ENCODE results near the gene MYO3B.

Gene MYO3B

GRCh38 chr2:170237572-170238120 lies 59.7 kb downstream of the MYO3B start:
- DNase-seq (ENCODE audit: low read depth in 2 of 2), result no peak

- DNase-seq (ENCODE audit: low read depth in 2 of 2), result no peak
Measured at GRCh38 chr2:170238776-170239175, 60.8 kb downstream of the MYO3B start.

DNA sequence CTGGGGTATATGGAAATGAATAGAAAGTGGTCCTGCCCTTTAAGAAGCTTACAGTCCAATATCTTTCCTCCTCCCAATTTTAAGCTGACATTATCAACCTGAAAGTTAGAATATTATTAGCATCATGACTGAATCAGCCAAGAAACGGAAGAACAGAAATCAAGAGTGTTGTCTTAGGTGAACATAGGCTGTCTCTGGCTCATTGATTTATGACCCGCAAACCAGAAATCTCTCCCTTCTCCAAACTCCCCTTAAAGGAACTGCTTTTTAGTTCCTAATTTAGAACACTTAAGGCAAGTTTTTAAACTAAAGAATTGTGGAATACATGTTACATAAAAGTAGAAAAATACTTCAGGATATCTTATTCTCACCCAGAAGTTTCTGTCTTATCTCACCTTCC lies 62.7 kb downstream of the MYO3B start:
- DNase-seq (ENCODE audit: low read depth in 2 of 2), result no peak

DNA sequence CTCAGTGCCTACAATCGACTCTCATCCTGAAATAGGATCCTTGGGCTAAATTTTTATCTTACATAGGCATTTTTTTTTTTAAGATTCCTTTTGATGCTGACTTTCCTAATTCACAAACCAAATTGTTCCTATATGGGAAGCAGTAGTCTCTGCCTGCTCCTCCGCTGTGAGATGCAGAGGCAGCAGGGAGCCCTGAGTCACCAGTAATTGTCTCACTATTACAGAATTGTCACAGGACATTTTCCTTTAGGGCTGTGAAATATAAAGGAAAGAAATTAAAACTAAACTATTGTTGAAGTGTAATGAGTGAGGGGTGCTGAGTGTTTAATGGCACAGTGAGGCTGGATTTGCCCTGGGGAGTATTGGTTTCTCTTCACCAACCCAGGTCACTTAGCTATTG lies 63.8 kb downstream of the MYO3B start:
- DNase-seq (ENCODE audit: low read depth in 2 of 2), result no peak

DNA sequence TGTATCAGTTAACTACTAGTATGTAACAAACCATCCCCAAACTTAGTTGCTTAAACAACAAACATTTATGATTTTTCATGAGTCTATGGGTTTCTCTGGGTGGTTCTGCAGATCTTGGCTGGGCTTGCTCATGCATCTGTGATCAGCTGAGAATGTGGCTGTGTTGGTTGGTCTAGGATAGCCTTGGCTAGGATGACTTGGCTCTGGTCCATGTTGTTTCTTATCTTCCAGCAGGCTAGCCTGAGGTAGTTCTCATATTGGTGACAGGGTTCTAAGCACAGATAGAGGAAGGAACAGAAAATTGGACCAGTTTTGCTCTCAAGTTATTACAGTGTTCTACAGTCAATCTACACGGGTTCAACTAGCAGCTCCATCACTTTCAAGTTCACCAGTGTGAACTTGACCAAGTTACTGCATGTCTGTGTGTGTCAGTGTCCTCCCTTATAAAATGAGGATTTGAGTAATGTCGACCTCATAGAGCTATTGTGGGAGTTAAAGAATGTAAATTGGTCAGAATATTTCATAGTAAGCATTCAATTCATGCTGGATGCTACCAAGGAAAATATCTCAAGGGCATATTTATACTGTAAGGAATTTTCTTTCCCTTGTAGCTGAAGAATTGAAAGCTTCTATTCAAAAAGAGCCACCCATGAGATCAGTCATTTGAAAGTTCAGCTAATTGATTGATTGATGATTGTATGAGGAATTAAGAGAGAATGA lies 65.3 kb downstream of the MYO3B start:
- no peak for DNase-seq (ENCODE audit: low read depth in 2 of 2)

- DNase-seq (ENCODE audit: low read depth in 2 of 2), result no peak
Measured at GRCh38 chr2:170243898-170244297, 66.0 kb downstream of the MYO3B start.

- DNase-seq (ENCODE audit: low read depth in 2 of 2), result no peak
Measured at GRCh38 chr2:170244555-170244954, 66.6 kb downstream of the MYO3B start.

DNA sequence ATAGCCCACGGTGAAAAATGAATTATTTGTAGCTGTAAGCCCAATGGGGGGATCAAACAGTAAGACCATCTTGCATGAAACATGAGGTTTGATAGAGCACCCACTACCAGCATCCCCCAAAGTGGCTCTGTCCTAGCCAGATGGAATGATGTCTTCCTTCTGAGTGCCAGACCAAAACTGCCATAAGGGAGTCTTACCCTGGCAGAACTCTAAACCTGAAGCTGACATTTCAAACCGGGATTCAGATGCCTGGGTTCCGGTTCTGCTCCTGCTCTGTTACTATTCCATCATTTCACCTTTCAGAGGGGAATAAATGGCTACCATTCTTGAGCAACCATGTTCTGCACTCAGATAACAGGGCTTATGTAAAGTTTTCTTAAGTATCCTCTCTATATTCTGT lies 67.4 kb downstream of the MYO3B start:
- DNase-seq (ENCODE audit: low read depth in 2 of 2), result no peak

DNA sequence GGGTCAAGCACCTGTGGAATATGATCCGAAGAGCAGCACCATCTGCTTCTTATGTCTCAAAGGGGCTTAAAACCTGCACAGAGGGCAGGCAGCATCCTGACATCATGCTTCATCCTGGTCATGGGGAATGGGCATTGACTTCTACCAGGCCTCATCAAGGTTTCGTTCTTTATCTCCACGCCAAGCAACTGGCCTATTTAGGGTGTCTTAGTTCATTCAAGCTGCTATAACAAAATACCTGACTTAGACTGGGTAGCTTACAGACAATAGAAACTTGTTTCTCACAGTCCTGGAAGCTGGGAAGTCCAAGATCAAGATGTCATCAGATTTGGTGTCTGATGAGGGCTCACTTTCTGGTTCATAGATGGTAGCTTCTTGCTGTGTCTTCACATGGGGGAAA lies 69.4 kb downstream of the MYO3B start:
- no peak for DNase-seq (ENCODE audit: low read depth in 2 of 2)

DNA sequence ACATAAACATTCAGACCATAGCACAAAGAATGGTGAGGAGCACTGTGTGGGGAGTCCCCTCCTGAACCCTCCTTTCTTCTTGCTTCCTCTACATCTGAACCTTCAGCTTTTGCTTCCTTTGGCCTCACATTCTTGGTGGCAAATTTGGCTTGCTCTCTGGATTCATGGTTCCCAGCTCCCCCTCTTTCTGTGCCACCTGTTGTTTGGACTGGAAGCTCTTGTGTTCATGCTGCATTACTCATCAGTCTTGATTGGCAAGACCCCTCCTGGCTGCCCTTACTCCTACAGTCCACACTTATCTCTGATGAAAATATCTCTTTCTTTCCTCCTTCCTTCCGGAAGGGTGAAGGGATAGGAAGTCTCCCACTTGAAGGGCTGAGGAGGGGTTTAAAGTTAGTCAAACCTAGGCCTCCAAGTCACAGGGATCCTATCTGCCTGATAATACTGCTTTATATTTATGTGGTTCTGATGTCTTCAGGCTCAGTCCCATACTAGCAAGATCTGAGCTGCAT lies 70.0 kb downstream of the MYO3B start:
- no peak for DNase-seq (ENCODE audit: low read depth in 2 of 2)

- DNase-seq (ENCODE audit: low read depth in 2 of 2), result no peak
Measured at GRCh38 chr2:170248574-170249393, 70.8 kb downstream of the MYO3B start.

DNA sequence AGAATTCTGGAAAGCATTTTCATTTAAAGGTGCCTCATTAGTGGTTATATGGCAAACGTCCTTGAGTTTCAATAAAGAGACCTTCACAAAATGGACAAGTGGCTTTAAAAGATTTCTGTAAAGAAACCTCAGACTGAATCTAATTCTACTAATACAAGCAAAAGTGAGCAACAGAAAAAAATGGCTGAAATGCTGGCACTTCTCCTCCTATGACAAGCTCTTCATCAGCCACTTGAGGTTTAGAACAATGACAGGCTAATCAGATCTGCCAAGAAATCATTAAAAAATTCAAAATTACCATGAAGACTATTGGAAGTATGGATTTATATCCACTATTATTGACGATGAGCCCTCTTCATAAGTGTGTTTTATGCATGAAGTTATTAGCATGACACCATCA lies 71.8 kb downstream of the MYO3B start:
- DNase-seq (ENCODE audit: low read depth in 2 of 2), result no peak

DNA sequence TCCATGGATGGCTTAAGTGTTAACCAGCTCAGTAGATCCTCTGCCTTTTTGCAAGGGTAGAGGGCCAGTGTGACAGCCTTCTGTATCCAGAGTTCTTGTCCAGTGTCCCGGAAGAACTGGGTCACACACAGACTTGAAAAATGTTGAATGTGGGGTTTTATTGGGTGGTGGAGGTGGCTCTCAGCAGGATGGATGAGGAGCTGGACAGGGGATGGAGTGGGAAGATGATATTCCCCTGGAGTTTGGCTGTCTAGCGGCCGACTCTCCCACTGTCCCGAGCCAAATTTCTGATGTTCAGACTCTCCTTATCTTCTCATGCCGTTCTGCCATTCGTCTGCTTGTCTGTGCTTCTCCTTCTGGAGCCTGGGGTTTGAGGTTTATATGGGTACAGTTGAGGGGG lies 72.6 kb downstream of the MYO3B start:
- no peak for DNase-seq (ENCODE audit: low read depth in 2 of 2)

DNA sequence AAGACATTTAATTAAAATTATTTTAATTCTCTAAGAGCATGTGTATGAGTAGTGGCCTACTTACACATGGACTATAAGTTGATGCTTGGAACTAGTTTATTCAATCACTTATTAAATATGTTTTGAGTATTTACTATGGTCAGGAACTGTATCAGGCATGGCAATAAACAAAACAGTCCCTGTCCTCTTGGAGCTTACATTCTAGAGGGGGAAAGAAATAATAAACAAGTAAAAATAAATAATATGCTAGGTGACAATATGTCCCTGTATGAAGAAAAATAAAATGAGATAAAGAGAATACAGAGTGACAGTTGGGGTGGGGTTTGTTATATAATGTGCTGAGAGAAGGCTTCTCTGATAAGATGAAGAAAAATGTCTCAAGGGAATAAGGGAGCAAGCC lies 74.5 kb downstream of the MYO3B start:
- DNase-seq (ENCODE audit: low read depth in 2 of 2), result no peak

DNA sequence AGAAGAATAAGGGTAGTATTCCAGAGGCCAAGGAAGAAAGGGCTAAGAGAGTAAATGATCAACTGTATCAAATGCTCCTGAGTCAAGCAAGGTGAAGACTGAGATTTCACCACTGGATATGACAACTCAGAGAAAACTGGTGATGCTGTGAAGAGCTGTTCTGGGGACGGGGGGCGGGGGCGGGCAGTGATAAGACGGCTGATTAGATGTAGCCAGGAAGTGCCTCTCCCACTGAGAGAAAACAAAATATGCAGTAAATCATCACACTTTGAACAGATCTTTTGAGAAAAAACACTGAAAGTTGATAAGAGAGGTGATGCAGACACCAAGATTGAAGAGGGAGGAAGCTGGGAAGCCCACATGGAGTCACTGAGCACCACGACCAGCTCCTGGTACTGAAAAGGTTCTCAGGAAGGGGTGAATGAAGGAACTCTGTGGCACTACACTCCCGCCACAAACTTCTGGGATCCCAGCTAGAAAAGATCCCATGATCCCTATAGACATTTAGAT lies 75.8 kb downstream of the MYO3B start:
- DNase-seq (ENCODE audit: low read depth in 2 of 2), result no peak

DNA sequence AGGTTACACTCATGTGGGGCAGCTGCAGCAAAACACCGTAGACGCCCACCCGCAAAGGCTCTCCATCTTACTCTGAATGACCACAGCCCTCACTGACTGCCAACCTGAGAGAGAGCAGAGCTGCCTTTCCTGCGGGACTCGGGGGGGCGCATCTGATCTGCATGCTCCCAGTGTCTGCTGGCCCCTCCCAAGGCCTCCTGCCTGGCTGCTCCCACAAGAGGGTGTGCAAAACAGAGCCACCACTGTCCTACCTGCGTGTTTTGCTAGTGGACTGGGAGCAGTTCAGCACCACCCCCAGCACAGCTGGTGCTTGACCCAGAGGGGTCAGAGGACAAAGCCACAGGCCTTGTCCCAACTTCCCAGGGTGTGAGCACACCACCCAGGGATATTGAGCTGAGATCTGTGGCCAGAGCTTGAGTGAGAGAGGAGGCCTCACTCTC lies 76.4 kb downstream of the MYO3B start:
- no peak for DNase-seq (ENCODE audit: low read depth in 2 of 2)

DNA sequence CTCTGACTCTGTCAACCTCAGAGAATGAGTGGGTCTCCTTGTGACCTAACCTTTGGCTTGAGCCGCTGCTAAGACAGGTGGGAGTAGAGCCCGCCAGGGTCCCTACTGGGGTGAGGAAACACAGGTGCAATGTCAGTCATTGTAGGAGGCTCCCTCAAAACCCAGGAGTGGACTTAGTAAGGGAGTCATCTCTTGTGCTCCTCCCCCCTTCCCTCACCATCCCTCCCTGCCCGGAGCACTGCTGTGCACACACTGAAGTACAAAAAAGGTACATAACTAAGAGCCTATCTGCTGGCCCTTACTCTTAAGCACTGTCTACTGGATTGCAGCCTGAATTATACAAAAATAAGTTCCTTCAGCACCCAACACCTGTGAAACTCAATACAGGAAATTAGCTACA lies 77.2 kb downstream of the MYO3B start:
- no peak for DNase-seq (ENCODE audit: low read depth in 2 of 2)

GRCh38 chr2:170255971-170256370 lies 78.0 kb downstream of the MYO3B start:
- DNase-seq (ENCODE audit: low read depth in 2 of 2), result no peak

DNA sequence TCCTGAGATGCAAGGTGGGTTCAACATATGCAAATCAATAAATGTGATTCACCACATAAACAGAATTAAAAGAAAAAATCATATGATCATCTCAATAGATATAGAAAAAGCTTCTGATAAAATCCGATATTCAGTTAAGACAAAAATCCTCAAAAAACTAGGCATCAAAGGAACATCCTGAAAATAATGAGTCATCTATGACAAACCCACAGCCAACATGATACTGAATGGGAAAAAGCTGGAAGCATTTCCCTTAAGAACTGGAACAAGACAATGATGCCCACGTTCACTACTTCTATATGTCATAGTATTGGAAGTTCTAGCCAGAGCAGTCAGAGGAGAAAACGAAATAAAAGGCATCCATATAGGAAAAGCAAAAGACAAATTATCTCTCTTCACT lies 80.4 kb downstream of the MYO3B start:
- DNase-seq (ENCODE audit: low read depth in 2 of 2), result no peak

DNA sequence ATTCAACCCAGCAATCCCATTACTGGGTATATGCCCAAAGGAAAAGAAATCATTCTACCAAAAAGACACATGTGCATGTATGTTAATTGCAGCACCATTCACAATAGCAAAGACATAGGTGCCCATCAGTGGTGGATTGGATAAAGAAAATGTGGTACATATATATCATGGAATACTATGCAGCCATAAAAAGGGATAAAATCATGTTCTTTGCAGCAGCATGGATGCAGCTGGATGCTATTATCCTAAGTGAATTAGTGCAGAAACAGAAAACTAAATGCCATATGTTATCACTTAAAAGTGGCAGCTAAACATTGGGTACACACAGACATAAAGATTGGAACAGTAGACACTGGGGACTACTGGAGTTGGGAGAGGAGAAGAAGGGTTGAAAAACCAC lies 82.2 kb downstream of the MYO3B start:
- DNase-seq (ENCODE audit: low read depth in 2 of 2), result no peak

- DNase-seq (ENCODE audit: low read depth in 2 of 2), result no peak
Measured at GRCh38 chr2:170261566-170261965, 83.6 kb downstream of the MYO3B start.

- DNase-seq (ENCODE audit: low read depth in 2 of 2), result no peak
Measured at GRCh38 chr2:170262343-170262742, 84.4 kb downstream of the MYO3B start.

- no peak for DNase-seq (ENCODE audit: low read depth in 2 of 2)
Measured at GRCh38 chr2:170262806-170263205, 84.9 kb downstream of the MYO3B start.
